Suprapubic skin (tissue), 3 donors: ENCODE data around the gene LSM14A.

ENCODE experiments used
- POLR2AphosphoS5 ChIP-seq, 3 donors: sonication (generic); formaldehyde crosslinking; IDR thresholded peaks; one replicate each; pipeline ENCODE4 v1.6.1; 2017; ENCODE audit warnings: antibody characterized with exemption in 3 of 3
- TF ChIP-seq, protein P1 (sequence below), 2 donors: fragments of 200-600 bp in 1 of 2; fragments of 450-650 bp in 1 of 2; sonication (generic) in 1 of 2; IDR thresholded peaks; one replicate each; pipeline ENCODE4 v1.5.1; 2016 to 2019; ENCODE audit warnings: antibody characterized with exemption in 2 of 2, mild to moderate bottlenecking in 1 of 2, moderate library complexity in 1 of 2

DNA sequence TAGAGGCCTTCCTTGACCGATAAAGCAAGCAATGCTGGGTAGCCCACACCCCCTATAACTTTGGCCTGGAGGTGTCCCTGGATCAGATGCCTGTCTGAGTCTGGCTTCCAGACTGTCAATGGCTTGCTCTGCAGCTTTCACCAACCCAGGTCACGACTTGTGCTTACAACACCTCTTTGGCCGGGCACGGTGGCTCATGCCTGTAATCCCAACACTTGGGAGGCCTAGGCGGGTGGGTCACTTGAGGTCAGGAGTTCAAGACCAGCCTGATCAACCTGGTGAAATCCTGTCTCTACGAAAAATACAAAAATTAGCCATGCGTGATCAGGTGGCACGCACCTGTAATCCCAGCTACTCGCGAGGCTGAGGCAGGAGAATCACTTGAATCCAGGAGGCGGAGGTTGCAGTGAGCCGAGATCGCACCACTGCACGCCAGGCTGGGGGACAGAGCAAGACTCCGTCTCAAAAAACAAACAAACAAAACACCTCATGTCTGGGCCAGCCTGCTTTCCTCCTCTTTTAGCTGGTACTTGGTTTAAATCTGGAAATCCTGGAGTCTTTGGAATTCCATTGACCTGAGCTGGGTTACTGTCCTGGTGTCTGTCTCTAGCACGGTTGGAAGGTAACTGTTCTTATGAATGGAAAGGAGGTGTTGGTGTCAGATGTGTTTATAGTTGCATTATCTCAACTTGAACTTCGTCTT, 71.7 kb downstream of the LSM14A start:
- TF ChIP-seq, protein P1, sequence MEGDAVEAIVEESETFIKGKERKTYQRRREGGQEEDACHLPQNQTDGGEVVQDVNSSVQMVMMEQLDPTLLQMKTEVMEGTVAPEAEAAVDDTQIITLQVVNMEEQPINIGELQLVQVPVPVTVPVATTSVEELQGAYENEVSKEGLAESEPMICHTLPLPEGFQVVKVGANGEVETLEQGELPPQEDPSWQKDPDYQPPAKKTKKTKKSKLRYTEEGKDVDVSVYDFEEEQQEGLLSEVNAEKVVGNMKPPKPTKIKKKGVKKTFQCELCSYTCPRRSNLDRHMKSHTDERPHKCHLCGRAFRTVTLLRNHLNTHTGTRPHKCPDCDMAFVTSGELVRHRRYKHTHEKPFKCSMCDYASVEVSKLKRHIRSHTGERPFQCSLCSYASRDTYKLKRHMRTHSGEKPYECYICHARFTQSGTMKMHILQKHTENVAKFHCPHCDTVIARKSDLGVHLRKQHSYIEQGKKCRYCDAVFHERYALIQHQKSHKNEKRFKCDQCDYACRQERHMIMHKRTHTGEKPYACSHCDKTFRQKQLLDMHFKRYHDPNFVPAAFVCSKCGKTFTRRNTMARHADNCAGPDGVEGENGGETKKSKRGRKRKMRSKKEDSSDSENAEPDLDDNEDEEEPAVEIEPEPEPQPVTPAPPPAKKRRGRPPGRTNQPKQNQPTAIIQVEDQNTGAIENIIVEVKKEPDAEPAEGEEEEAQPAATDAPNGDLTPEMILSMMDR (IDR thresholded peaks at IDR 0.05): no peak
- TF ChIP-seq POLR2AphosphoS5 (IDR thresholded peaks at IDR 0.05): no peak
